Sigmoid colon (tissue), 7 donors: ENCODE data around the gene LIMK1. TPM values are rescaled to one million over a fixed set of nuclear protein-coding genes. Genes with fewer than 3 reads are reported as not detected.

ENCODE experiments used
- DNase-seq: peaks from one replicate; pipeline ENCODE4 v3.0.0-alpha.2; 2019
- H3K27ac ChIP-seq, 4 donors: fragments of 200-600 bp; sonication (generic); one replicate each; pipeline ENCODE4 v1.5.1; 2016 to 2019; ENCODE audit warnings: mild to moderate bottlenecking in 1 of 4
- H3K27me3 ChIP-seq, 3 donors: fragments of 200-600 bp; sonication (generic); one replicate each; pipeline ENCODE4 v1.5.1; 2019; ENCODE audit warnings: mild to moderate bottlenecking in 1 of 3
- H3K36me3 ChIP-seq, 4 donors: fragments of 200-600 bp; sonication (generic); one replicate each; pipeline ENCODE4 v1.5.1; 2016 to 2019
- H3K4me1 ChIP-seq, 4 donors: fragments of 200-600 bp; sonication (generic); one replicate each; pipeline ENCODE4 v1.5.1; 2017 to 2019
- H3K4me3 ChIP-seq, 4 donors: fragments of 200-600 bp; sonication (generic); one replicate each; pipeline ENCODE4 v1.5.1; 2017 to 2019; ENCODE audit warnings: mild to moderate bottlenecking in 2 of 4, moderate library complexity in 1 of 4
- H3K9me3 ChIP-seq, 4 donors: fragments of 200-600 bp in 3 of 4; sonication (generic) in 3 of 4; one replicate each; pipeline versions ENCODE4 v1.5.1 to v1.6.1; 2013 to 2019
- EP300 ChIP-seq, 4 donors: sonication (generic); formaldehyde crosslinking; IDR thresholded peaks; one replicate each; pipeline ENCODE4 v1.6.1; 2017; ENCODE audit warnings: antibody characterized with exemption in 4 of 4
- POLR2A ChIP-seq, 2 donors: fragments of 450-650 bp; IDR thresholded peaks; one replicate each; pipeline ENCODE4 v1.6.1; 2016; ENCODE audit warnings: antibody characterized with exemption in 2 of 2, mild to moderate bottlenecking in 2 of 2, moderate library complexity in 2 of 2
- POLR2AphosphoS5 ChIP-seq, 4 donors: sonication (generic); formaldehyde crosslinking; IDR thresholded peaks; one replicate each; pipeline ENCODE4 v1.6.1; 2017; ENCODE audit warnings: antibody characterized with exemption in 4 of 4
- WGBS, 2 donors: extraction: QIAGEN DNeasy Blood & Tissue Kit; methylation state at CpG; one replicate each; pipeline ENCODE4 v1.1.7; 2013; 5-methylcytosine and 5-hydroxymethylcytosine counted together
- intact Hi-C: fragments of 100-400 bp; cut with DNase I; formaldehyde crosslinking; loops from one replicate; pipeline ENCODE4 v1.15.1; 2023
- polyA plus RNA-seq, 3 donors: library from polyadenylated mRNA; stranded (reverse); fragments of 200-250 nt; gene quantifications; one replicate each; pipeline ENCODE4 v1.2.3, GENCODE V29; 2013
- total RNA-seq, 4 donors: library from RNA; depleted of rRNA; stranded (reverse); fragments of >200 nt; gene quantifications; one replicate each; pipeline ENCODE4 v1.1.0, GENCODE V29; 2016
- TF ChIP-seq, protein P1 (sequence below), 4 experiments: fragments of 450-650 bp in 3 of 4; fragments of 200-600 bp in 1 of 4; IDR thresholded peaks; one replicate each; pipeline ENCODE4 v1.5.1; 2016 to 2019; ENCODE audit warnings: antibody characterized with exemption in 4 of 4, mild to moderate bottlenecking in 3 of 4, moderate library complexity in 2 of 4
- donor health status: healthy with polysubstance abuse.
- donor health status: Bipolar disorder and iron deficiency.
- donor health status: healthy.

The LIMK1 gene
- total and polyA plus RNA-seq, 7 donors, result 4.6 to 16.3 (median 9.6) TPM

DNA sequence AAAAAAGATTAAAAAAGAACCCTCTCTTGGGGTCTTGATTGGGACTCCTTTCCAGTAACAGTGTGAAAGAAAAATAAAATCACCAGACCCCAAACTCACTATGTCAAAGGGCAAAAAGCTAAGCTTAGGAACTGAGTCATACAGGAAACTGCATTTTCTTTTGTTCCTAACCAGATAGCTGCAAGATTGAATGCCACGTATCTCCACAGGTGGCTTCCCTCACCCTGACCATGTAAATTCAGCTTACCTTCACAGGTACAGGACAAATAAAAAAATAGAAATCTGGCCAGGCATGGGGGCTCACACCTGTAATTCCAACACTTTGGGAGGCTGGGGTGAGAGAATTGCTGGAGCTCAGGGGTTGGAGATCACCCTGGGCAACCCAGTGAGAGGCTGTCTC, 58.1 kb downstream of the LIMK1 start:
- no peaks in the 10 kb centered on the region for H3K27me3 ChIP-seq
- WGBS, 2 donors, result 52 to 69% methylated on average over 1 of the region's 1 CpG
- TF ChIP-seq POLR2AphosphoS5 (IDR thresholded peaks at IDR 0.05), result no peak
- no peak for TF ChIP-seq POLR2A (IDR thresholded peaks at IDR 0.05)
- TF ChIP-seq, protein P1, sequence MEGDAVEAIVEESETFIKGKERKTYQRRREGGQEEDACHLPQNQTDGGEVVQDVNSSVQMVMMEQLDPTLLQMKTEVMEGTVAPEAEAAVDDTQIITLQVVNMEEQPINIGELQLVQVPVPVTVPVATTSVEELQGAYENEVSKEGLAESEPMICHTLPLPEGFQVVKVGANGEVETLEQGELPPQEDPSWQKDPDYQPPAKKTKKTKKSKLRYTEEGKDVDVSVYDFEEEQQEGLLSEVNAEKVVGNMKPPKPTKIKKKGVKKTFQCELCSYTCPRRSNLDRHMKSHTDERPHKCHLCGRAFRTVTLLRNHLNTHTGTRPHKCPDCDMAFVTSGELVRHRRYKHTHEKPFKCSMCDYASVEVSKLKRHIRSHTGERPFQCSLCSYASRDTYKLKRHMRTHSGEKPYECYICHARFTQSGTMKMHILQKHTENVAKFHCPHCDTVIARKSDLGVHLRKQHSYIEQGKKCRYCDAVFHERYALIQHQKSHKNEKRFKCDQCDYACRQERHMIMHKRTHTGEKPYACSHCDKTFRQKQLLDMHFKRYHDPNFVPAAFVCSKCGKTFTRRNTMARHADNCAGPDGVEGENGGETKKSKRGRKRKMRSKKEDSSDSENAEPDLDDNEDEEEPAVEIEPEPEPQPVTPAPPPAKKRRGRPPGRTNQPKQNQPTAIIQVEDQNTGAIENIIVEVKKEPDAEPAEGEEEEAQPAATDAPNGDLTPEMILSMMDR (IDR thresholded peaks at IDR 0.05), result no peak
- TF ChIP-seq EP300 (IDR thresholded peaks at IDR 0.05), result no peak

DNA sequence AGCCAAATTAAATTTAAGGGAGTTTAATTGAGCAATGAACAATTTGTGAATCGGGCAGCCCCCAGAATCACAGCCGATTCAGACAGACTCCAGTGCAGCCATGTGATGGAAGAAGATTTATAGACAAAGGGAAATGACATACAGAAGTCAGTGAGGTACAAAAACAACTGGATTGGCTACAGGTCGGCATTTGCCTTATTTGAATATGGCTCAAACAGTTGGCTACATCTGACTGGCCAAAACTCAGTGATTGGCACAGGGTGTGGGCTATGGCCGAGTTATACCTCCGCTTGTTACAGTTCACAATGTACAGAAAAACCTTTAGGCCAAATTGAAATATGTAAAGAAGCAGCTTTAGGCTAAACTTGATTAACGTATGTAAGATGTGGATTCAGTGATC, 59.8 kb downstream of the LIMK1 start:
- Histone ChIP-seq H3K27ac (no peak overlapping the region), H3K4me3 (no peak overlapping the region), H3K9me3 (no peaks in the 10 kb centered on the region), H3K27me3 (no peaks in the 10 kb centered on the region), H3K4me1 (no peaks in the 10 kb centered on the region), H3K36me3 (no peaks in the 10 kb centered on the region)
- no peak for DNase-seq
- intact Hi-C loops, result no loop called here
- TF ChIP-seq EP300 (IDR thresholded peaks at IDR 0.05), result no peak
- no peak for TF ChIP-seq POLR2A (IDR thresholded peaks at IDR 0.05)
- TF ChIP-seq POLR2AphosphoS5 (IDR thresholded peaks at IDR 0.05), result no peak
- TF ChIP-seq, protein P1 (IDR thresholded peaks at IDR 0.05), result no peak
- 67 to 73% methylated on average over 6 of the region's 6 CpGs for WGBS, 2 donors

More for the DNA sequence above, 58.1 kb downstream of the LIMK1 start:
- no peak overlapping the region for H3K4me3 ChIP-seq
- no peak overlapping the region for H3K27ac ChIP-seq
- no peaks in the 10 kb centered on the region for H3K36me3 ChIP-seq
- H3K9me3 ChIP-seq, result no peaks in the 10 kb centered on the region
- no peak for DNase-seq
- H3K4me1 ChIP-seq, result no peaks in the 10 kb centered on the region
- intact Hi-C loops, result no loop called here

GRCh38 chr7:74148491-74148890, 64.9 kb downstream of the LIMK1 start:
- WGBS, 2 donors, result 95 to 97% methylated on average over 1 of the region's 1 CpG
- TF ChIP-seq, protein P1 (IDR thresholded peaks at IDR 0.05), result no peak
- TF ChIP-seq POLR2A (IDR thresholded peaks at IDR 0.05) (no peak), POLR2AphosphoS5 (IDR thresholded peaks at IDR 0.05) (no peak), EP300 (IDR thresholded peaks at IDR 0.05) (no peak)
- intact Hi-C loops, result no loop called here
- Histone ChIP-seq H3K36me3 (no peaks in the 10 kb centered on the region), H3K9me3 (no peaks in the 10 kb centered on the region), H3K4me3 (no peak overlapping the region), H3K27ac (no peak overlapping the region), H3K27me3 (no peaks in the 10 kb centered on the region), H3K4me1 (no peaks in the 10 kb centered on the region)
- DNase-seq, result no peak

DNA sequence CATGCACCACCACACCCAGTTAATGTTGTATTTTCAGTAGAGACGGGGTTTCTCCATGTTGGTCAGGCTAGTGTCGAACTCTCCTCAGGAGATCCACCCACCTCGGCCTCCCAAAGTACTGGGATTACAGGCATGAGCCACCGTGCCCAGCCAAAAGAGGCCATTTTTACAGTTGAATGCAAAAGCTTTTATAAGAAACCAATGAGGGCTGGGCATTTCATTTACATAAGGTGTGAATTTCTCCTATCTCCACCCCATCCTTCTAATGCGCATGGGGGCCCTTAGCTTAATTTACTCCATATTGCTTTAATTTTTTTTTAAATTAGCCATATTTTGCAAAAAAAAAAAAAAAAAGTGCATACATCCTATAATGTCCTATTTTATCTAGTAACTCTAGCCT, 65.5 kb downstream of the LIMK1 start:
- H3K9me3 ChIP-seq, result no peaks in the 10 kb centered on the region
- no peak overlapping the region for H3K4me3 ChIP-seq
- intact Hi-C loops, result no loop called here
- 95 to 97% methylated on average over 5 of the region's 5 CpGs for WGBS, 2 donors
- DNase-seq, result no peak
- H3K27me3 ChIP-seq, result no peaks in the 10 kb centered on the region
- TF ChIP-seq POLR2A (IDR thresholded peaks at IDR 0.05) (no peak), POLR2AphosphoS5 (IDR thresholded peaks at IDR 0.05) (no peak), EP300 (IDR thresholded peaks at IDR 0.05) (no peak)
- TF ChIP-seq, protein P1 (IDR thresholded peaks at IDR 0.05), result no peak
- no peaks in the 10 kb centered on the region for H3K4me1 ChIP-seq
- no peak overlapping the region for H3K27ac ChIP-seq
- H3K36me3 ChIP-seq, result no peaks in the 10 kb centered on the region

- Histone ChIP-seq H3K27me3 (no peaks in the 10 kb centered on the region), H3K27ac (no peak overlapping the region), H3K4me1 (no peaks in the 10 kb centered on the region), H3K36me3 (no peaks in the 10 kb centered on the region), H3K4me3 (no peak overlapping the region), H3K9me3 (no peaks in the 10 kb centered on the region)
- 92 to 98% methylated on average over 1 of the region's 1 CpG for WGBS, 2 donors
- intact Hi-C loops, result no loop called here
- no peak for TF ChIP-seq POLR2AphosphoS5 (IDR thresholded peaks at IDR 0.05)
- no peak for TF ChIP-seq POLR2A (IDR thresholded peaks at IDR 0.05)
- TF ChIP-seq, protein P1 (IDR thresholded peaks at IDR 0.05), result no peak
- no peak for TF ChIP-seq EP300 (IDR thresholded peaks at IDR 0.05)
- no peak for DNase-seq
These were observed 66.0 kb downstream of the LIMK1 start for GRCh38 chr7:74149603-74150002.
